Gastrocnemius medialis (tissue), 4 donors: Measurements from ENCODE around the gene RMI2.
"Not testable (repeated sequence)": the region's sequence is repeated elsewhere in the genome, so short reads cannot be mapped to it uniquely, and the experiment has no call there.

Source experiments
- CTCF ChIP-seq, 5 experiments: fragments of 450-650 bp in 3 of 5; fragments of 200-600 bp in 2 of 5; sonication (generic) in 2 of 5; IDR thresholded peaks in 4 of 5; conservative IDR thresholded peaks in 1 of 5; 1 replicate in 4 of 5; 2 replicates in 1 of 5; pipeline ENCODE4 v1.5.1; 2016 to 2019; ENCODE audit warnings: antibody characterized with exemption in 5 of 5, mild to moderate bottlenecking in 3 of 5, moderate library complexity in 3 of 5
- POLR2A ChIP-seq, 2 donors: fragments of 450-650 bp; IDR thresholded peaks; one replicate each; pipeline ENCODE4 v1.6.1; 2017; ENCODE audit warnings: antibody characterized with exemption in 2 of 2, mild to moderate bottlenecking in 2 of 2, moderate library complexity in 2 of 2

DNA sequence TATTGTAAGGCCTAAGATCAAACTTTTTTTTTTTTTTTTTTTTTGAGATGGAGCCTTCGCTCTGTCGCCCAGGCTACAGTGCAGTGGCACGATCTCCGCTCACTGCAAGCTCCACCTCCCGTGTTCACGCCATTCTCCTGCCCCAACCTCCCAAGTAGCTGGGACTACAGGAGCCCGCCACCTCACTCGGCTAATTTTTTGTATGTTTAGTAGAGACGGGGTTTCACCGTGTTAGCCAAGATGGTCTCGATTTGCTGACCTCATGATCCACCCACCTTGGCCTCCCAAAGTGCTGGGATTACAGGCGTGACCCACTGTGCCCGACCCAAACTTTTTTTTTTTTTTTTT lies 25.6 kb downstream of the RMI2 start:
- not testable (repeated sequence) for TF ChIP-seq CTCF (IDR thresholded peaks at IDR 0.05 in 4 of 5, conservative IDR thresholded peaks at IDR 0.05 in 1 of 5); POLR2A (IDR thresholded peaks at IDR 0.05)
